Stimulated activated CD4-positive, alpha-beta T cell treated with anti-CD3 and anti-CD28 coated beads, Interleukin-4, amount 100 ng/mL, for 24 hours (primary cell): ENCODE data around the gene METTL25B.

Source experiments
- DNase-seq: peaks from one replicate; pipeline ENCODE4 v3.0.0-alpha.2; 2020

The METTL25B gene

GRCh38 chr1:156703336-156703735 lies 24.9 kb upstream of the METTL25B start:
- DNase-seq = no peak

- DNase-seq = no peak
Measured at GRCh38 chr1:156703741-156704140, 24.5 kb upstream of the METTL25B start.

GRCh38 chr1:156704166-156704711 lies 24.0 kb upstream of the METTL25B start:
- no peak for DNase-seq

GRCh38 chr1:156704930-156705320 lies 23.3 kb upstream of the METTL25B start:
- DNase-seq = peak; percentile 60

- peak; percentile 17 for DNase-seq
Measured at GRCh38 chr1:156705321-156705917, 22.9 kb upstream of the METTL25B start, which contains the start of gene CRABP2. Gene CRABP2, minus strand, starts transcription at chr1:156705583. Its CDS starts 137 bp downstream, at chr1:156705446.

DNA sequence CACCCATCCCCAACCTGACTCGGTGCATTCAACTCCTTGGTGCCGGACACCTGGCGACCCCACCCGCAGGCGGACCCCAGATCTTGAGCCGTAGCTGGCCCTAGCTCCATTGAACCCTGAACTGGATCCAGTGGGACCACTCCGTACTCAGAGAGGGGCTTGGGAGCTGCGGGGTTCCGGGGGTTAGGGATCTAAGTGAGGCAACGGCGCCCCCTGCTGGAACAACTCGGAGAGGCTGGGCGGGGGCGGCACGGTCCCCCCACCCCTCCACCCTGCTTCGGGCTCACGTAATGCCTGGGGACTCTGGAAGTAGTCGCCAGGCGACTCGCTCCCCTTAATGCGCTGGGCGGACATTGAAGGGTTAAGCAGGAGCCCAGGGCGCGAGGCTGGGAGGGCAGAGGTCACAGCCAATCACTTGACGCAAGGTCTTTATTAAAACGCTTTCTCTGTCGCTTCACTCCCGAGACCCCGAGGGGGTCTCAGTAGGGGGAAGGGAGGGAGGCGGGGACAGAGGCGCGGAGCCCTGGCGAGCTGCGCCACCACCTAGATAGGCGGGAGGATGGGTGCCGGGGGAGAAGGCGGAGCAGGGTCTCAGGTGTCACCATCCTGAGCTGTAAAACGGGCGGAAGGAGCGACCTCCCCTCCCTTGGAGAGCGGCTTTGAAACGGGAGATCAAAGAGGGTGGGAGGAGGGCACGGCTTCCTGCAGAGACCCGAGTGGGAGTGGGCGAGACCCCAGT lies 22.2 kb upstream of the METTL25B start:
- DNase-seq = peak; percentile 73

DNA sequence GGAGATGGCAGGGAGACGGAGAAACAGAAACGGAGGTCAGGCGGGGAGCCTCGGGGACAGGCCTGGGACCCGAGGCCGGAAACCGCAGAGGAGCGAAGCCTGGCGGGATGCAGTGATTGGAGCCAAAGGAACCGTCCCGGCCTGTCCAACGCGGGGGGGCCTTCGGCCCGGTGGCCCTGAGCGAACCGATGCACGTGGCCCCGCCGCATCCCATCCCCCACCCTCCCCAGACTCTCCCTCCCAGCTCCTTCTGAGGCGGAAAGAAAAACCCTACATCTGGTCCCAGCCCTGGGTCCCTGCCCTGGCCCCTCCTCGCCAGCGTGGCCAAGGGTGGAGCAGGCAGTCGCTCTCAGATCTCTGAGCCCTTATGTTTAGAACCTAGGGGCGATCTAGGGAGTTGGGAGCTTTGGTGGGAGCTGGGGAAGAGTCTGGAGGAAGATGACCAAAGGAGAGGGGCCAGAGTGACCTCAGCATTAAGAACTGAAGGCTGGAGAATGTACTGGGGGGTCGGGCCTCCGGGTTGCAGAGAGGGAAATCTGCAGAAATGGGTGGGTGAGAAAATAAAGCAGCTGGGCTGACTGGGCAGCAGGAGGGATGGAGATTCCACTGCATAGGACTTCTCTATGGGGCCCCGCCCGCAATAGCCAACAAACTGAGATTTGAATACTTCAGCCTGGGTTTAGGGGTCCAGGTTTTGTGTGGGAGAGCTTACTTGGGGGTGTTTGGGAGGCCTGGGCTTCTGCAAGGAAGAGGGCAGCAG lies 21.4 kb upstream of the METTL25B start:
- DNase-seq = peak; percentile 12

GRCh38 chr1:156707417-156708217 lies 20.7 kb upstream of the METTL25B start:
- no peak for DNase-seq

DNA sequence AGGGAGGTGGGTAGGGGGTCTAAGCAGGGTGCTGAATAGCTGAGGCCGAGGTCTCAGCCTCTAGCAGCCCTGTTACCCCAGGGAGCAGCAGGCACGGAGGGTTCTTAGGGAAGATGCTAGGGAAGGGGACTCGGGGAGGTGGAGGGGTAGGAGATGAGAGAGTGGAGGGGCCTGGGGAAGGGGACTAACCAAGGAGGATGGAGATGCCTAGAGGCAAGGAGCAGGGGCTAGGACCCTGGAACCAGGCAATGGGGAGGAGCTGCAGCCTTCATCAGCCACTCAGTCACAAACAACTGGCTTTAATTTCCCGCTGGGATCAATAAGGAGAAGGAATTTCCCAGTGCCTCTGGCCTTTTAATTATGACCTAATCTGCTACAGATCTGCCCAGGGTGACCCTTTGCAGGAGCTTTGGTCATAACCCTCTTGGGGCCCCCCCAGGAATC lies 20.0 kb upstream of the METTL25B start:
- DNase-seq = no peak

DNA sequence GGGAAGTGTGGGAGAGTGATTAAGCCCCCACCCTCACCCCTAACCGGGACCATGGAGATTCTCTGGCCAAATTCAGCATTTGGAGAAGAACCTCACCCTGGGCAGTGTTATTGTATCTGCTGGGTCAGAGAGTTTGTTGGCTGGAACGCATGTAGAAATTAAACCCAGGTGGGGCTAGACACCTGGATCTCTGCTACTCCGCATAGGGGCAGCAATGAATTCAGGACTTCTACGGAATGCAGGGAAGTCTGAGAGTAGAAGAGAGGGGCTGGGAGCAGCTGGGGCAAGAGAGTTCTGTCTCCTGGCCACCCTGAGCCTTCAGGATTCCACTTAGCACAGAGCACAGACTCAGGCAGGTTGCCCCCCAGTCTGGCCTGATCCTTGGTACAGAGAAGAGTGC lies 19.2 kb upstream of the METTL25B start:
- no peak for DNase-seq

DNA sequence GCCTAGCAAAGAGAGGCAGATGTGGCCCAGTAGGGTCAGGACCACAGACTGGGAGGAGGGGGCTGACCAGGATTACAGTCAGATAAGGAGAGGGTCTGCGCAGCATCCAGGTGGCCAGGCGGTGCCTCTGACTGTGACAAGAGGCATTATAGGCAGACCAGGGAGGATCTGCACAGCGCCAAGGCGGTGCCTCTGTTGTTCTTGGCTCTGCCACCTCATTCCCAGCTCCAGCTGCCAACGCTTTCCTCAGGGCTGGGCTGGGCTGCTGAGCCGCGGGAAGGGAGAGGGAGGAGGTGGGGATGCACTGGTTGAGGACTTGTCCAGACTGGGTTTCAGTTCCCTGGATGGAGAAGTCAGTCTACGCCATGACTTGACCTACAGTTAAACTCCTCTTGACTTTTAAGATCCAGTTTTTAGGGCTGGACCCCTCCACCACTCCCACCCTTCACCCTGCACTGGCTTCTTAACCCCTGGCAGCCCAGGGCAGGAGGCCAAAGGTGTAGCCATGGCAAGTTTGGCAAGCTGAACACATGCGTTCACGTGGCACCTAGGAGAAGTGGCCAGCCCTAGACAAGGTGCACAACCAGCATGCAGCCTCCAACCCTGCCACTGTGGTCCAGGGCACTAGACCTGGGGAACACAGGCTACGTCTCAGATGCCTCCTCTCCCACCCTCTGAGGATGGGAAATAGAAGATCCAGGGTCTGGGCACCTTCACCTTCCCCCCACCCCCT lies 18.3 kb upstream of the METTL25B start:
- DNase-seq = no peak

DNA sequence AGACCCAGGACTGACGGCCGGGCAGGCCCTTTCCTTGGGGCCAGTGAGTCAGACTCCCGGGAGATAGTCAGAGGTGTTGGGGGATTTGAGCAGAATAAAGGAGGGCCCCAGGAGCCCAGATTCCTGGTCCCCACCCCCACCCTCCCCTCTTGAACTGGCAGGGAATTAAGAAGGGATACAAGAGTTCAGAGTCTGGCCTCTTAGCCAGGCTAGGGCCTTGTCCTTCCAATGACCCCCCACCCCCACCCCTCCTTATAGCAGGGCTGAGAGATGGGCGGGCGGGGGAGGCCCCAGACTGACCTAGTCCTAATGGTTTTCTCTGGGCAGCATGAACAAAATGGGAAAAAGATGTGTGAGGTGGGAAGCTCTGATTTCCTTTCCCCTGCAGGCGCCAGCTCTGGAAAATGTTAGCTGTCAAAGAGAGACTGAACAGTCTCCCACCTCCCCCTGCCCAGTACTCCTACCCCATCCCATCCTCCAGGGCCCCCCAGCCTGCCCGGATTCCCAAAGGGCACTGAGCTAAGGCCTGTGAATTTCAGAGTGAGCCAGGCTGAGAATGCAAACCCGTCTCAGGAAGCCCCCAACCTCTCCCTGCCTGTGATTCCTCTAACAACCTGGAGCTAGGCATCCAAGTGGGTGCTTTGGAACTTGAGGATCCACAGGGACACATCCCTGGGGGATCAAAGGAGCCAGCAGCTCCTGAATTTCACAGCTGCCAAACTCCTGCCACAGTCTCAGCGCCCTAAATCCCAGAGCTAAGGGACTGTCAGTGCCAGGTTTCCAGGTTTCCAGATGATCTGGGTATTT lies 17.1 kb upstream of the METTL25B start:
- no peak for DNase-seq

GRCh38 chr1:156712626-156713025 lies 15.6 kb upstream of the METTL25B start:
- no peak for DNase-seq

DNA sequence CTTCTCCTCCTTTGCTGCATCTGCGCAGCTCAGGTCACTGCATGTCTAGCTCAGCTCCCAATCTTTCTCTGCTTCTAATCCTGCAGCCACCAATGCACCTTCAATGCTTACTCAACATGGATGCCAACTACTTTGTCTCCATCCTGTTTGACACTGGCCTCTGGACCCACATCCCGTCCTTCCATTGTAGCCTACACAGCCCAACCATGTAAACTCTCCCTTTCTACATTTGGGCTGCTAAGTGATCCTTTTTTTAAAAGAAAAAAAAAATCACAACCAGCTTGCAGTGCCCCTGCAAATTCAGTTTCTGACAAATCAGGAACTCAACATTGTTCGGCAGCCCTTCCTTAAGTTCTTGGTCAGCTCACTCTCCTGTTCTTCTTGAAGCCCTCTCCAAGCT lies 13.4 kb upstream of the METTL25B start:
- DNase-seq = no peak

DNA sequence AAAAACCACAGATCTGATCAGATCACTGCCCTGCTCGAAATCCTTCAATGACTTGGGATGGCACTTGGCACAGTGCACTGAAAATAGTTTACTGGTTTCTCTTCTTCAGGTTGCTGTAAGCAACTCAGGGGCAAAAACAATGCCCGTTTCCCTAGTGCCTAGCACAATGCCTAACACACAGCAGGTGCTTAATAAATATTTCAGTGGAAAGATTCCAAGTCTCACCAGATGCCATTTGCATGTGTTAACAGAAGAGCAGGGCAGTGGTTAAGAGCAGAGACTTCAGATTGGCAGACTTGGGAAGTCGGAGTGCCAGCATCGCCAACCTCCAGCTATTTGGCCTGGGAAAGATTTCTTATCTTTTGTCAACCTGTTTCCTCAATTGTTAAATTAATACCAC lies 10.9 kb upstream of the METTL25B start:
- no peak for DNase-seq

GRCh38 chr1:156721131-156721530 lies 7.1 kb upstream of the METTL25B start:
- DNase-seq = no peak

GRCh38 chr1:156721535-156721934 lies 6.7 kb upstream of the METTL25B start:
- no peak for DNase-seq

- DNase-seq = peak; percentile 80
Measured at GRCh38 chr1:156725683-156726280, 2.5 kb upstream of the METTL25B start.

DNA sequence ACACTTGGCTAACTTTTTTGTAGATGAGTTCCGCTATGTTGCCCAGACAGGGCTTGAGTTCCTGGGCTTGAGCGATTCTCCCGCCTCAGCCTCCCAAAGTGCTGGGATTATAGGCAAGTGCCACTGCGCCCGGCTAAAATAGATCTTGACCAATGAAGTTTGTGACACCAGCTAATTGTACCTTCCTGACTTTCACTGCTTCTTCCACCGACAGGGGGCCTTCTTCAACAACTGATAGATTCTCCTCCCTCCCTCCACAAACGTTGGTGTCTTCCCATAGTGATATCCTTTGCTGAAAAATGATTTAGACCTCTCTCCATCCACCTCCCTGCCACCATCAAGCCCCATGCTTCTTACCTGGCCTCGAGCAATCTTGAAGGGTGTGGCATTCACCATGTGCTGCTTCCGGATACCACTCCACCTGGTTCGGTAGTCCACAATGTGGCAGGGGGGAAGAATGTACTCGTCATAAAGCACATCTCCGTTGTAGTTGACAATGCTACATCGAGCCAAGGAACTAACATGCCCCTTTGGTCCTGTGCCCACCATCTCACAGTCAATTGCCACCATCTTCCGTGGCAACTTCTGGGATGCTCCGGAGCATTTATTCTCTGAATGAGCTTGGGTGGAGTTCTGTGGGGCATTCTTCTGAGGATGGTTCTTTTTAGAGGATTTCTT lies 1.6 kb upstream of the METTL25B start:
- DNase-seq = peak; percentile 69

GRCh38 chr1:156727492-156727891 lies 777 bp upstream of the METTL25B start:
- DNase-seq = no peak
